NCI-H748 (cell line): ENCODE measurements around the gene GRIK5.
"Not testable (repeated sequence)": the region's sequence is repeated elsewhere in the genome, so short reads cannot be mapped to it uniquely, and the experiment has no call there.

Source experiments
- DNase-seq: peaks from one replicate; lab custom pipeline; 2025; ENCODE audit not compliant: unreplicated experiment; lab: John Stamatoyannopoulos, UW

Gene GRIK5

GRCh38 chr19:42051166-42052115 is 18.6 kb downstream of the GRIK5 start:
- no peak for DNase-seq

- DNase-seq = peak; percentile 61
Measured at GRCh38 chr19:42048992-42049391, 21.0 kb downstream of the GRIK5 start.

GRCh38 chr19:42045575-42045974 is 24.4 kb downstream of the GRIK5 start:
- no peak for DNase-seq

- DNase-seq = no peak
Measured at GRCh38 chr19:42042455-42043170, 27.4 kb downstream of the GRIK5 start.

GRCh38 chr19:42040491-42040890 is 29.5 kb downstream of the GRIK5 start:
- not testable (repeated sequence) for DNase-seq

- no peak for DNase-seq
Measured at GRCh38 chr19:42040031-42040430, 30.0 kb downstream of the GRIK5 start.

- no peak for DNase-seq
Measured at GRCh38 chr19:42038666-42039065, 31.3 kb downstream of the GRIK5 start.

GRCh38 chr19:42037649-42038048 is 32.4 kb downstream of the GRIK5 start:
- no peak for DNase-seq

- peak; percentile 78 for DNase-seq
Measured at GRCh38 chr19:42034640-42035391, 35.2 kb downstream of the GRIK5 start.

- DNase-seq = no peak
Measured at GRCh38 chr19:42033413-42033812, 36.6 kb downstream of the GRIK5 start.

- DNase-seq = peak; percentile 100
Measured at GRCh38 chr19:42032431-42032830, 37.6 kb downstream of the GRIK5 start.

GRCh38 chr19:42030645-42031440 is 39.2 kb downstream of the GRIK5 start:
- DNase-seq = no peak

- DNase-seq = peak; percentile 60
Measured at GRCh38 chr19:42028304-42029216, 41.4 kb downstream of the GRIK5 start.

- DNase-seq = no peak
Measured at GRCh38 chr19:42024622-42025111, 45.3 kb downstream of the GRIK5 start.

GRCh38 chr19:42023943-42024260 is 46.1 kb downstream of the GRIK5 start:
- no peak for DNase-seq

- DNase-seq = peak; percentile 68
Measured at GRCh38 chr19:42023121-42023942, 46.7 kb downstream of the GRIK5 start.

- DNase-seq = no peak
Measured at GRCh38 chr19:42022616-42023015, 47.4 kb downstream of the GRIK5 start.

- no peak for DNase-seq
Measured at GRCh38 chr19:42021185-42021584, 48.8 kb downstream of the GRIK5 start.
